WERI-Rb-1 (cell line): ENCODE data around the gene DNAAF8.
A peak's percentile ranks its signal among the peaks of the same experiment; 100 is the strongest.

Experiments
- DNase-seq: peaks from one replicate; pipeline ENCODE4 v3.0.0-alpha.2; 2020
- H3K27ac ChIP-seq: fragments of 250-450 bp; sonication (Bioruptor Pico); 2 replicates; pipeline ENCODE4 v1.5.1; 2020; ENCODE audit warnings: mild to moderate bottlenecking, moderate library complexity
- H3K27me3 ChIP-seq: fragments of 250-450 bp; sonication (Bioruptor Pico); 2 replicates; pipeline ENCODE4 v1.5.1; 2021; ENCODE audit warnings: mild to moderate bottlenecking, low read depth, moderate library complexity; ENCODE audit not compliant: insufficient read depth, severe bottlenecking
- H3K36me3 ChIP-seq: fragments of 250-450 bp; sonication (Bioruptor Pico); 2 replicates; pipeline ENCODE4 v1.5.1; 2020; ENCODE audit warnings: mild to moderate bottlenecking, moderate library complexity
- H3K4me3 ChIP-seq: 2 replicates; pipeline ENCODE4 v1.5.1; 2011; ENCODE audit warnings: low read depth, mild to moderate bottlenecking, control low read depth, low read length
- H3K9me3 ChIP-seq: fragments of 250-450 bp; sonication (Bioruptor Pico); 2 replicates; pipeline ENCODE4 v1.5.1; 2021; ENCODE audit warnings: mild to moderate bottlenecking, moderate library complexity; ENCODE audit not compliant: severe bottlenecking
- TF ChIP-seq, protein P1 (sequence below): IDR thresholded peaks from 2 replicates; pipeline ENCODE4 v1.5.1; 2011; ENCODE audit warnings: low read depth, mild to moderate bottlenecking, control low read depth, inconsistent platforms, low read length

Gene DNAAF8

DNA sequence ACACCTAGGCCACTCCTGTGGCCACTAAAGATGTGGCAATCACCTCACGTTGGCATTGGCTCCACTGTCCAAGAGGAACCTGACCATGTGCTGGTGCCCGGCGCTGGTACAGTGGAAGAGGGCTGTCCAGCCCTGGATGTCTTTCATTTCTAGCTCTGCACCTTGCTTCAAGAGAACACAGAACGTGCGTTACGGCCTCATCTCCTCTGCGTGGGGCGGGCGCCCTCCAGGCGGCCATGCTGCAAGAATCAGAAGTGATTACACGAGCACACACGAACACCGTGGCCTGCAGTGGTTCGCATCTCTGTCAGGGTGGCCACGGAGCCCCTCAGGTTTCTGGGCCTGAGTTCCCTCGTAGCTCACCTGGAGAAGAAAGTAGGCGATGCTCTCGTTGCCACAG lies 7.7 kb upstream of the DNAAF8 start:
- H3K9me3 ChIP-seq = no peaks in the 10 kb centered on the region
- H3K36me3 ChIP-seq = peaks cover 67% of the 10 kb centered on the region
- TF ChIP-seq, protein P1, sequence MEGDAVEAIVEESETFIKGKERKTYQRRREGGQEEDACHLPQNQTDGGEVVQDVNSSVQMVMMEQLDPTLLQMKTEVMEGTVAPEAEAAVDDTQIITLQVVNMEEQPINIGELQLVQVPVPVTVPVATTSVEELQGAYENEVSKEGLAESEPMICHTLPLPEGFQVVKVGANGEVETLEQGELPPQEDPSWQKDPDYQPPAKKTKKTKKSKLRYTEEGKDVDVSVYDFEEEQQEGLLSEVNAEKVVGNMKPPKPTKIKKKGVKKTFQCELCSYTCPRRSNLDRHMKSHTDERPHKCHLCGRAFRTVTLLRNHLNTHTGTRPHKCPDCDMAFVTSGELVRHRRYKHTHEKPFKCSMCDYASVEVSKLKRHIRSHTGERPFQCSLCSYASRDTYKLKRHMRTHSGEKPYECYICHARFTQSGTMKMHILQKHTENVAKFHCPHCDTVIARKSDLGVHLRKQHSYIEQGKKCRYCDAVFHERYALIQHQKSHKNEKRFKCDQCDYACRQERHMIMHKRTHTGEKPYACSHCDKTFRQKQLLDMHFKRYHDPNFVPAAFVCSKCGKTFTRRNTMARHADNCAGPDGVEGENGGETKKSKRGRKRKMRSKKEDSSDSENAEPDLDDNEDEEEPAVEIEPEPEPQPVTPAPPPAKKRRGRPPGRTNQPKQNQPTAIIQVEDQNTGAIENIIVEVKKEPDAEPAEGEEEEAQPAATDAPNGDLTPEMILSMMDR = no peak
- H3K27me3 ChIP-seq = no peaks in the 10 kb centered on the region
- no peak overlapping the region for H3K4me3 ChIP-seq
- DNase-seq = no peak
- H3K27ac ChIP-seq = no peak overlapping the region

DNA sequence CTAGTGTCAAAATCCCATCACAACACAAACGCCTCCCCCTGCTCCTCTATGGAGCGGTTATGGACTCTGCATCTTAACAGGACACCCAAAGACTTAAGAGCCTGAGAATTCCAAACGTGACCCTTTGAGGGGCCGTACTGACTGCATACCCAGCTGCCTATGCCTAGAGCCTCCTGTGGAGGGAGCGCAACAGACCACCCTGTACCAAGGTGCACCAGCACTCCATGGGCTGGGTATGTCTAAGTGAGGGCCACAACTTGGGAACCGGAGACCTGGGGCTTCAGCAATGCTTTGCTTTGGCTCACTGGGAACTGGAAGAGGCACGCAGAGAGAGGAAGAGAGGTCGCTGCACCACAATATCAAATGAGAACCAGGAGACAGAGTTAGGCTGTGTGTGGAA lies 5.7 kb upstream of the DNAAF8 start:
- H3K27me3 ChIP-seq = no peaks in the 10 kb centered on the region
- no peaks in the 10 kb centered on the region for H3K9me3 ChIP-seq
- DNase-seq = no peak
- no peak overlapping the region for H3K27ac ChIP-seq
- H3K4me3 ChIP-seq = no peak overlapping the region
- peaks cover 58% of the 10 kb centered on the region for H3K36me3 ChIP-seq
- TF ChIP-seq, protein P1 = no peak

DNA sequence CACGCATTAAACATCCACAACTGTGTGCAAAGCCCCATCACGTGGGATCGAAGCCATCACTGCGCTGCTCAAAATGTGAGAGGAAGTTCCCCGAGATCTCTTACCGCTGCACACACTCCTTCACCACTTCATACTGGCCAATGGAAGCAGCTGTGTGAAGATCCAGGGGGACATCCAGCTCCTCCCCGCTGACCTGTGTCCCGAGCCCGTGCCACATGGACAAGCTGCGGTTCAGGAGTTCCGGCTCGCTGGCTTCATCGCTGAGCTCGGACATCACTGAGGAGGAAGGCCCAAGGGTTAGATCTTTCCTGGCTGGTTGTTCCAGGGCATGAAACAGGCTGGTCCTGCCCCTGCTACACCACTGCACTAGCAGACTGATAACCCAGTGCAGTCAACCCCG lies 4.5 kb upstream of the DNAAF8 start:
- Histone ChIP-seq H3K4me3 (no peak overlapping the region), H3K27me3 (no peaks in the 10 kb centered on the region), H3K36me3 (peaks cover 47% of the 10 kb centered on the region), H3K27ac (no peak overlapping the region), H3K9me3 (no peaks in the 10 kb centered on the region)
- DNase-seq = no peak
- TF ChIP-seq, protein P1 = no peak

DNA sequence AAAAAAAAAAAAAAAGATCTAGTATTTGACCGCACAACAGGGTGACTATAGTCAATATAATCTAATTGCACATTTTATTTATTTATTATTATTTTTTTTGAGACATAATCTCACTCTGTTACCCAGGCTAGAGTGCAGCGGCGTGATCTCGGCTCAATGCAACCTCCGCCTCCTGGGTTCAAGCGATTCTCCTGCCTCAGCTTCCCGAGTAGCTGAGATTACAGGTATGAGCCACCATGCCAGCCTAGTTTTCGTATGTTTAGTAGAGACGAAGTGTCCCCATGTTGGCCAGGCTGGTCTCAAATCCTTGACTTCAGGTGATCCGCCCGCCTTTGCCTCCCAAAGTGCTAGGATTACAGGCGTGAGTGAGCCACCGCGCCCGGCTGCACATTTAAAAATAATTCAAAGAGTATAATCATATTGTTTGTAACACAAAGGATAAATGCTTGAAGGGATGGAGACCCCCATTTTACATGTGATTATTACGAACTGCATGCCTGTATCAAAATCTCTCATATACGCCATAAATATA lies 1.1 kb upstream of the DNAAF8 start:
- no peak for DNase-seq
- TF ChIP-seq, protein P1 = no peak
- Histone ChIP-seq H3K9me3 (no peaks in the 10 kb centered on the region), H3K36me3 (peaks cover 26% of the 10 kb centered on the region), H3K27me3 (no peaks in the 10 kb centered on the region), H3K27ac (peak overlapping the region; percentile 80), H3K4me3 (peak overlapping the region; percentile 96)

DNA sequence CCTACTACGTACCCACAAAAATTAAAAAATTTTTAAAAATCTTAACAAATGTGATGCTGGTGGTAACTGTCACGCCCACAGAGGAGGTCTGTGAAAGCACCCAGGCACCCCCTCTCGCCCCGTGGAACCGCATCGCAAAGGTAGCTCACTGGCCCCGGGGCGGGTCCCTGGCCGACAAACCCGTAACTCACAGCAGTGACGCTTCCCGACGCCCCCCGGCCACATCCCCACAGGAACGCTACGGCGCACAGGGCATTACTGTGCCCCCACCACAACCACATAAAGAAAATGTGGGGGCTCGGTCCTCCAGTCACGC lies 632 bp upstream of the DNAAF8 start:
- Histone ChIP-seq H3K36me3 (peaks cover 24% of the 10 kb centered on the region), H3K9me3 (no peaks in the 10 kb centered on the region), H3K4me3 (peak overlapping the region; percentile 96), H3K27ac (peak overlapping the region; percentile 80), H3K27me3 (no peaks in the 10 kb centered on the region)
- DNase-seq = peak; percentile 33
- TF ChIP-seq, protein P1 = no peak
